NCI-H146 treated with DMSO at 0.1 percent for 48 hours (cell line): Measurements from ENCODE around the gene FRMD4A.
A peak's percentile ranks its signal among the peaks of the same experiment; 100 is the strongest.

Experiments
- DNase-seq: peaks from one replicate; lab custom pipeline; 2025; ENCODE audit not compliant: unreplicated experiment; lab: John Stamatoyannopoulos, UW

Gene FRMD4A

DNA sequence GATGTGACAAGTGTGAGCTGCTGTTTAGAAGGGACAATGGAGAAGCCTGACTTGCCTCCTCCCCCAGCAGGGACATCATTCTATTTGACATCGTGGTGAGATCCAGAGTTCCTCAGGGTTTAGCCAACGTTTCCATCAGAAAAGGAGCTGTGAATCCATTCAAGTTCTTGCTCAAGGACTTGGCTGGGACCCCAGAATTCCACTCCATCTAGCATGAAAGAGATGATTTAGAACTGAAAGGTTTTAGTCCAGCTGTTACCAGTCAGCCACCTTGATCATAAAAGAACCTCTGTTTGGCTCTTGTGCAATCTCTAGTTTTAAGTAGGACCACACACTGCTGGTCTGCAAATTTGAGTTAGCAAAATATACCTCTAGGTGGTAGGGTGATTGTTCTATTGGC is 337.6 kb downstream of the FRMD4A start:
- DNase-seq, result no peak

GRCh38 chr10:13991353-13991752 is 339.4 kb downstream of the FRMD4A start:
- peak; percentile 6 for DNase-seq

- peak; percentile 18 for DNase-seq
These were observed 339.8 kb downstream of the FRMD4A start for GRCh38 chr10:13990946-13991345.

DNA sequence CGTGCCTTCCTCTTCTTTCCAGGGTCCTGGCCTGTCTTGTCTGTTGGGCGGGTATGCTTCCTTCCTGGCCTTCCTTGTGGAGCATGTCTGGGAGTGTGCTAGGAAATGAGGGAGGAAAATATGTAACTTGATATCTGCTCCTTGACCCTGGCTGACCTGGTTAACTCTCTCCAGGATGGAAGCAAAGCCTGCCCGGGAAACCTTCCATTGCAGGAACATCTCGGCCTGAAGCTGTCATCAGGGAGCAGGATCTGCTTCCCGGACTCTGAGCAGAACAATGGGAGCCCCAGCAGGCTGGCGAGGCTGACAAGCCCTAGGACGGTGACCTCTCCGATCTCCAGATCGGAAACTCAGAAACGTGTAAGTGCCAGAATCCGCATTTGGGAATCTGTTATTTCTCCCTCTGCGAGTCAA is 340.3 kb downstream of the FRMD4A start:
- DNase-seq, result no peak

DNA sequence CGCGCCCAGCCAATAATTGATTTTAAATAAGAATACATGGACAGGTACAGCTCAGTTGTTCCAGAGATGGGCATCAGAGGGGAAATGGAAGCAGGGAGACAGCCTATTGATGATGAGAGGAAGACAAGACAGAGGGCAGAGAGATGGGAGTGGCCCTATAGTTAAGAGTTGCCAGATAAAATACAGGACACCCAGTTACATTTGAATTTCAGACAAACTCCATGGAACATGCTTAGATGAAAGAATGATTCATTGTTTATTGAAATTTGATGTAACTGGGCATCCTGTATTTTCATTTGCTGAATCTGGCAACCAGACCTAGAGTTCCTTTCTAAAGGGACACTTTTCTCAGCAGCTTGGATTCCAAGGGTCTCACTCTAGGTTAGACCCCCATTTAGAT is 341.1 kb downstream of the FRMD4A start:
- no peak for DNase-seq

GRCh38 chr10:13987446-13987845 is 343.3 kb downstream of the FRMD4A start:
- no peak for DNase-seq

DNA sequence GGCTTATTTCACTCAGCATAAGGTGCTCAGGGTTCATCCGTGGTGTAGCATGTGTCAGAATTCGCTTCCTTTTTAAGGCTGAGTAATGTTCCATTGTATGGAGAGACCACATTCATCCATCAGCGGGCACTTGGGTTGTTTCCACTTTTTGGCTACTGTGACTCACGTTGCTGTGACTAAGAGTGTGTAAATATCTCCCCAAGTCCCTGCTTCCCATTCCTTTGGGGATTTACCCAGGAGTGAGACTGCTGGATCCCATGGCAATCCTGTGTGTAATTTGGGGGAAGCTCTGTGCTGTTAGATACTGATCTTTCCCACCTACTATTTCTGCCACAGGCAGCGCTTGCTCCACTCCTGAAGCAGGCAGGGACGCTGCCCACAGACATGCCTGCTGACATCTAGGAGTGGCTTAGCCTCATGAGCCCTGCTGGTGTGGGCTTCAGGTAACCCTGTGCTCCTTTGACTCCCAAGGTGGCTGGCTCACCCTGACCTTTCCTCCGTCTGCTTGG is 346.0 kb downstream of the FRMD4A start:
- no peak for DNase-seq

- DNase-seq, result no peak
These were observed 347.7 kb downstream of the FRMD4A start for GRCh38 chr10:13983035-13983434.

DNA sequence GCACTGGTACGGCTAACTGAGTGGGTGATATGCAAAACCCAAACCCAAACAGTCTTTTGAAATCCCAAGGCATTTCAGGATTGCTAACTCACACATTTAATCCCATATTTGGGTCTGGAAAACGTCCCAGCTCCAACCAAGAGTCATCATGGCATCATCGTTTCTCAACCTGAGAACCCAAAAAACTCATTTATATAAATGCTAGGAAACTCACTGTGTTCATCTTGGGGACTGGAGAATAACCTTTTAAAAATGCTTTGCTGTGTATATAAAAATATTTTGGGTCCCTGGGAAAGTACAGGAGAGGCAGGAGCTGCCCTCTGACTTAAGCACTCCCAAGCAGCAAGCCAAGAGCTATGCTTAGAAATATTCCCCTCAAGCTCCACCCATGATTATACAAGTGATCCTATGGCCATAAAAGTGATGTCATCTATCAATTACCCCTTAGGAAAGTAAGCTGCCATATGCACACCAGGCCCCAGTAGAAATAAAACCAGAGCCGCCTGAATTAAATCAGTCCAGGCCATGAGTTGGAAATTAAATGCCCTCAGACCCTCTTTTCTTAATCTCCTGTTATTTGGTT is 352.1 kb downstream of the FRMD4A start:
- no peak for DNase-seq

DNA sequence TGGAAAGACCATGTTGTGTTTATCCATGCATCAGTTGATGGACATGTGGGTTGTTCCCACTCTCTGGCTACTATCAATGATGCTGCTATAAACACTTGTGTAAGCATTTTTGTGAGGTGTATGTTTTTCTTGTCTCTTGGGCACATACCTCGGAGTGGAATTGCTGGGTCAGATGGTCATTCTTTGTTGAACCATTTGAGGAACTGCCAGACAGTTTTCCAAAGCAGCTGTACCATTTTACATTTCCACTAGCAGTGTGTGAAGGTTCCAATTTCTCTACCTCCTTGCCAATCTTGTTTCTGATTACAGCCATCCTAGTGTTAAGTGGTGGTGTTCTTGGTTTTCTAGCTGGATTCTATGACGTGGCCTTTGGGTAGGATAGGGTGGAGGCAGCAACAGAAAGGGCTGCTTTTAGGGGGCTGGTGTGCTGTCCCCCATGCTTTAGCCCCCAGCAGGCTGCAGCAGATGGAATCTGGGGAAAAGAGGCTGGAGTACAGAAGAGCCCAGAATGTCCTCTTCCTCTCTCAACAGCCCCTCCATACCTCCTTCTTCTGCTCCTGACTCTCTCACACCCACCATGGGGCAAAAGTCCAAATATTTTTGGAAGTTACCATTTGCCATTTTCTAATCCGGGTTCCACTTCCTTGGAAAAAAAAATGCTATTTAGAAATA is 352.7 kb downstream of the FRMD4A start:
- no peak for DNase-seq

GRCh38 chr10:13973742-13974141 is 357.0 kb downstream of the FRMD4A start:
- DNase-seq, result no peak

- DNase-seq, result no peak
These were observed 358.1 kb downstream of the FRMD4A start for GRCh38 chr10:13972609-13973008.

GRCh38 chr10:13971601-13972475 is 358.9 kb downstream of the FRMD4A start:
- DNase-seq, result no peak

DNA sequence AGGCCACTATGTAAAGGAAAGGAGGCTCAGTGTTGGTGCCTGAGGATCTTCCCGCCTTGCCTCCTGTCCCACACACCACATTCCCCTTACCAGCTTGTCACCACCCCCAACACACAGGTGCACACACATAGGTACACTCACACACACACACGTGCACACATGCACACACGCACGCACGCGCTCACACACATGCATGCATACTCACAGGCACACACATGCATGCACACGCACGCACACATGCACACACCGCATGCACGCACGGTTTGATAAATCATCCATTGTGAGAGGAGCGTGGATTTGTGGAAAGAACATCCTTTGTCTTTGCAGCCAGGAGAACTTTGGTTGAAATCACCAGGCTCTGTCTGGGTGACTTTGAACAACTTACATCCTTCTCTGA is 359.8 kb downstream of the FRMD4A start:
- DNase-seq, result no peak

DNA sequence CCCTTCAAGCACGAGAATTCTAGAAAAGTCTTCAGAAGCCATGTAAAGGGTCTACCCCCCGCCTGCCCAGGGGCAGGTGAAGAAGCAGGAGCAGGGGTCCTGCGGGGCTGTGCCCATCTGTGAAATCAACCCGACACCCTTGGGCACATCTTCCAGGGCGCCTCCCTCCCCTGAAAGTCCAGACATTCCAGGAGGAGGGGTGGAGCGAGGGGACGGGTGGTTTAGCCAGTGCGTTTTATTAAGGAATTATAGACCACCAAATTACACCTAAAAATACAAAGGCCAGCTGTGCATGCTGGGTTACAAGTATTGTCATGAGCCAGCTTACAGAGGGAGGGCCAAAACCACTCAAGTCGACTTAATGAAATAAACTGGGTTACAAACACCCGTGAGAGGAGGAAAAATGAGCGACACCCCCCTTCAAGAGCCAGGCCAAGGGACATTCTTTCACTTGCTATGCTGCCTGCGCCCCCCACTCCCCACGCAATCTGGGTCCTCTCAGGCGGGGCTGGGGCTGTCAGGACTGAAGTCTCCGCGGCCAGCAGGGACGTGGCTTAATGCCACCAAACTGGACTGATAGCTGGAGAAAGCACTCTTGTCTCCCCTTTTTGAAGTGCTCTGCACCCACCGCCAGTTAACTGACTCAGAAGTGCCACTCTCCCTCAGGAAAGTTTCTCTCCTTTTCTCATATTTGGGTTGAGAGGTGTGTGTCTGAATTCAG is 360.3 kb downstream of the FRMD4A start:
- DNase-seq, result no peak

GRCh38 chr10:13969792-13970140 is 361.0 kb downstream of the FRMD4A start:
- no peak for DNase-seq

DNA sequence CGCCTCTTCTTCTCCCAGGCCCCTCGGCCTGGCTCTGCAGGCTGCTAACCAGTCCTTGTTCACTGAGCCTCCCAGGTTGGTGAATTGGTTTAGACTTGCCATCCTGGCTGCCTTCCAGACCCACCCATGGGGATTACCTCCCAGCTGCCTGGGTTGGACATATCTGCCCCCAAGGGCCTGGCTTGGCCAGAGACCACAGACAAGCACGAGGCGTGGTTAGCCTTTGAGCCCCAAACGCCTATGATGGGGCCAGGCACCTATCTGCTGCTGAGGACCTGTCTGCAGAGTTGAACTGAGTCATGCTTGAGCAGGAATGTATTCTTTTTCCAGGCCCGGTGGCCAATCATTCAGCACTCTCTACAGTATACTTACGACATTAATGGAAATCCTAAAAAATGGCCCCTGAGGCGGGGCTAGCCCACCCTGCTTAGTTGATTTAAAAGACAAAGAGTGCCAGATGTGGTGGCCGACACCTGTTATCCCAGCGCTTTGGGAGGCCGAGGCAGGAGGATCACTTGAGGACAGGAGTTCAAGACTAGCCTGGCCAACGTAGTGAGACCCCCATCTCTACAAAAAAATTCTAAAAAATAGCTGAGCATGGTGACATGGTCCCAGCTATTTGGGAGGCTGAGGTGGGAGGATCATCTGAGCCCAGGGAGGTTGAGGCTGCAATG is 361.5 kb downstream of the FRMD4A start:
- DNase-seq, result no peak

- DNase-seq, result no peak
These were observed 368.9 kb downstream of the FRMD4A start for GRCh38 chr10:13961853-13962252.

- no peak for DNase-seq
These were observed 369.6 kb downstream of the FRMD4A start for GRCh38 chr10:13961097-13961496.

- no peak for DNase-seq
These were observed 370.1 kb downstream of the FRMD4A start for GRCh38 chr10:13960603-13961002.
